SU-DHL-6 (cell line): ENCODE measurements around the gene BCAS1.

Experiments
- EZH2phosphoT487 ChIP-seq: fragments of 200-600 bp; sonication (generic), shearing (Covaris generic); conservative IDR thresholded peaks from 2 replicates; pipeline ENCODE4 v1.6.1; 2018; ENCODE audit warnings: mild to moderate bottlenecking, antibody characterized with exemption, low read length, moderate library complexity, mixed read lengths
- TF ChIP-seq, protein P1 (sequence below): fragments of 200-600 bp; sonication (generic); IDR thresholded peaks from one replicate; pipeline ENCODE4 v1.5.1; 2017; ENCODE audit warnings: antibody characterized with exemption, mild to moderate bottlenecking, low read length, moderate library complexity; ENCODE audit not compliant: insufficient read depth, poor library complexity, severe bottlenecking

DNA sequence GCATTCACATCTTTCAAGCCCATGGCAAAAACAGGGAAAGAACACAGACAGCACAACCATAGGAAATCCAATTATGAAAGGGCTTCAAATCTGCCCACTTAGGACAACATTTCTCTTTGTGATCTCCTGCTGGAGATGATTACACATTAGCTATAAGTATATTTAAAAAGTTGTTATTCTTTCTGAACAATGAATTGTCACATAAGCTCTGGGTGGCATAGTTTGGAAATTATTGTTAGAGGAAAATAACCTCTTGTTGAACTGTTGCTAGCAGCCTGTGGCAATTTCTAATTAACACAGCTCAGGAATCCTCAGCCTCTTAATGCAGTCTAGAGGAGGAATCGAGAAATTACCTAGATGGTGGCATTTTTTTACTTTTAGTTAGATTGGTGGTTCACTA lies 54.9 kb downstream of the BCAS1 start:
- TF ChIP-seq, protein P1, sequence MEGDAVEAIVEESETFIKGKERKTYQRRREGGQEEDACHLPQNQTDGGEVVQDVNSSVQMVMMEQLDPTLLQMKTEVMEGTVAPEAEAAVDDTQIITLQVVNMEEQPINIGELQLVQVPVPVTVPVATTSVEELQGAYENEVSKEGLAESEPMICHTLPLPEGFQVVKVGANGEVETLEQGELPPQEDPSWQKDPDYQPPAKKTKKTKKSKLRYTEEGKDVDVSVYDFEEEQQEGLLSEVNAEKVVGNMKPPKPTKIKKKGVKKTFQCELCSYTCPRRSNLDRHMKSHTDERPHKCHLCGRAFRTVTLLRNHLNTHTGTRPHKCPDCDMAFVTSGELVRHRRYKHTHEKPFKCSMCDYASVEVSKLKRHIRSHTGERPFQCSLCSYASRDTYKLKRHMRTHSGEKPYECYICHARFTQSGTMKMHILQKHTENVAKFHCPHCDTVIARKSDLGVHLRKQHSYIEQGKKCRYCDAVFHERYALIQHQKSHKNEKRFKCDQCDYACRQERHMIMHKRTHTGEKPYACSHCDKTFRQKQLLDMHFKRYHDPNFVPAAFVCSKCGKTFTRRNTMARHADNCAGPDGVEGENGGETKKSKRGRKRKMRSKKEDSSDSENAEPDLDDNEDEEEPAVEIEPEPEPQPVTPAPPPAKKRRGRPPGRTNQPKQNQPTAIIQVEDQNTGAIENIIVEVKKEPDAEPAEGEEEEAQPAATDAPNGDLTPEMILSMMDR, result no peak
- no peak for TF ChIP-seq EZH2phosphoT487
